ENCODE measurements around the gene GTPBP1. TPM values are rescaled to one million over a fixed set of nuclear protein-coding genes. Genes with fewer than 3 reads are reported as not detected.

Gene GTPBP1
- total RNA-seq (2014; rRNA removed; shearing (Covaris generic)) = 53.8 and 54.9 TPM in 2 replicates

DNA sequence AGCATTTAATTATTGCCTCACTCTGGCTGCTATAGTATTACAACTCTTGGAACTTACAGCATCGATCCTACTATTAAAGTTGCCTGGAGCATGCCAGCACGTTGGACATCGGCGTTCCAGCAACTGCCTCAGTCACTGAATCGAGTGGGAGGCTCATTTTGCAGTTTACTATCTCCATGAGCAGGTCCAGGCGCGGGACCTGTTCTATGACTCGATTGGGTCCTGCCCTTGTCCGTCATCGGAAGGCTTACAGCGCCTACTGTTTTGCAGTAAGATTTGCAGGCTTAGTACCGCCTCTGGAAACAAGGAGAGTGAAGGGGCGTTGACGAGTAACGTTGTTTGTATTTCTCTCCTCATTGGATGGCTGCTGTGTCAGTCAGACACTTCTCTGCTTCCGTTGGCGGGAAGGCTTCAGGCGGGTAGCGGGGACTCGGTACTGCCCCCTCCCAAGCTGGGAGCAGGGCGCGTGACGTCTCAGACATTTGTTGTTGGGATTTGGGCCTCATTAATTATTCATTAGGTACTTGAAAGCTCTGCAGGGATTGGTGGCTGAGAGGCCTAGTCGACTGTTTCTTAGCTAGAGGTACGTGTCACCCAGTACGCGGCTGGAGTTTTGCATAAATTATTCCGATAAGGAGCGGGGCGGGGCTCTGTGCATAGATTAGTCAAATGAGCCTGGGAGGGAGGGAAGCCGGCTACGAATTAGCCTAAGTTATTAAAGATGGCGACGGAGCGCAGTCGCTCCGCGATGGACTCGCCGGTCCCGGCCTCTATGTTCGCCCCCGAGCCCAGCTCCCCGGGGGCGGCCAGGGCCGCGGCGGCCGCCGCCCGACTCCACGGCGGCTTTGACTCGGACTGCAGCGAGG, at the start of gene GTPBP1:
Gene GTPBP1, plus strand, starts transcription at position 710 of the 866 bp plus-strand sequence. Its CDS starts 12 bp downstream, at position 722.
- DNase-seq (ENCODE audit: low spot score) = peak; percentile 98

DNA sequence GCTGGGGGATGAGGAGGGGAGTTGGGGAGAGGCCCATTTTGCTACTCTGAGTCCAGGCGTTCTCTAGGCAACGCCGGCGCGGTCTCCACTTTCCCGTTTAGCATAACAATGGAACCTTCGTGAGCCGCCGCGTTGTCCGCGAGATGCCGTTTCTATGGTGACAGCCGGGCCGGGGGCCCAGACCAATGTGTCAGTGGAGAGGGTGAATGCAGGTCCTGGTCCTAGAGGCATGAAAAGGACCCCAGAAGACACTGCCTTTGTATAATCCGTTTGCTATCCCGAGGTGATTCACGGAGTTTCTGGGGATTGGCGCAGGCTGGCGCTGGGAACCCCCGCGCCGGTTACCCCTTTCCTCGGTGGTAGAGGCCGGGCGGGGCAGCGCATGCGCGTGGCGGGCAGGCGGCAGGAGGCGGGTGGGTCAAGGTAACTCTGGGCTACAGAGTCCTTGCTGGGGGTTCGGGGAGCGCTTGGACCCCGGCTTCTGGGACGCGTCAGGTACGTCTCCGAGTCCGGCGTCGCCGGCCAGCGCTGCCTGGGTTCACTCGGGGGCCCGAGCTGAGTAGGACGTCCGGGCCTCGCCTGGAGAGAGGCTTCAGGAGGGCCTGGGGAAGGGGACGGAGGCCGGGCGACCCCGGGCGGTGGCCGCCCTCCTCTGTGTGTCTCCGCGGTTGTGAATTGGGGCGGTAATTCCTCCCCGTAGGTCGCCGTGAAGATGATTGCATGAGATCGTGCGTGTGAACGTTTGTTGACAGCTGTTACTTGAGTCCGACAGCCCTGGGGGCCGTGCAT, 49.3 kb upstream of the GTPBP1 start, which contains the start of the genes CBY1 and FAM227A:
Gene CBY1, plus strand, starts transcription at position 383 of the 789 bp plus-strand sequence. CDS start 11,417 bp downstream, outside the sequence.
Gene FAM227A, minus strand, starts transcription at position 137 of the 789 bp plus-strand sequence. CDS start 6,224 bp downstream, outside the sequence.
- DNase-seq (ENCODE audit: low spot score) = peak; percentile 91

DNA sequence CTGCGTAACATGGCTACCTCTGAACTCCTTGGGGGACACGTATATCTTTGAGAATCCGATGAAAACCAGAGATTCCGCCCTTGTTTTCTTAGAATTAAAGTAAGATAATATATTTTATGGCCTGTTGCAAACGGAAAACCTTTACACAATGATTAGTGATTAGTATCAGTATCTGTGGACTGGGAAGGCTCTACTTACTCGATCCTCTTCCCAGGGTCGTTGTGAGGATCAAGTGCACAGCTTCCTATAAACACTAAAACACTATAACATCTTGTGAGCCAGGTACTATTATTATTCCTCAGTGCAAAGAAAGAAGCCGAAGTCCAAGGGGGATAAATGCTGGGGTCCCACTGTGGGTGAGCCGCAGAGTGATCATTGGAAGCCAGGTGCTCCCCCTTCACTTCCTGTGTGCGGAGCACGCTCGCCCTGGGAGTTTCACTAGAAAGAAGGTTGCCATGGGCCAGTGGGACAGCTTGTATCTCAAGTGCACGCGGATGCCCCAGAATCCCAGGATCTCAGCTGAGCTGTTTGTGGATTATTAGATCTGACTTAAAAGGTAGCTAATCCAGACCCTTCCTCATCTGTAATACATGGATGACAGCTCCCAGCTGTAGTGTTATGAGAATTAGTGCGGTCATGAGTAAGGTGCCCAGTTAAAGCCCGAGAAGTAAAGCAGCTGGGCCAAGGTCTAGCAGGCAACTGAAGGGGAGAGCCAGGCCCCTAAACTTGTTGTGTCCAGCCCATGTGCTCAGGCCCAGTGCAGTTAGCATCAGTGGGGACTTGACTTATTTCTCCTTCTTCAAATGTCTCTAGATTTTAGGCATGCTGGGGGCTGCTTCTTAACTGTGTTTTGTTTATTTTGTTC, 48.5 kb upstream of the GTPBP1 start:
- peak; percentile 59 for DNase-seq (ENCODE audit: low spot score)

DNA sequence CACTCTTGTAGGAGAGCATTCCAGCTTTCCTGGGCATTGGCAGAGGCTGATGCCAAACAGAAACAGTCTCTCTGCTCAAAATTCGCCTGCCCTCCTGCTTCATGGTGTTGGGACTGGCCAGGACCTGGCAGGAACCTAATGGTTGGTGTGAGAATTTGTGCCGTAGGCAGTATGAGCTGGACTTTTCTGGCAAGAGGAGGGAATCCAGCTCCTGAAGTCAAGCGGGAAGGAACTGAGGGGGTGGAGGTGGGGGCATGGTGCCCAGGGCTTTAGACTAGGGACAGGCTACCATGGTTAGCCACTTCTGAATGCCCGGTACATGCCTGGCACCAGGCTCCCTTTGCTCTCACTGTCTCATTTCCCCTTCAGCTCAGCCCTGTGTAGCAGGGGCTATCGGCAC, 30.9 kb upstream of the GTPBP1 start:
- DNase-seq (ENCODE audit: low spot score) = no peak

DNA sequence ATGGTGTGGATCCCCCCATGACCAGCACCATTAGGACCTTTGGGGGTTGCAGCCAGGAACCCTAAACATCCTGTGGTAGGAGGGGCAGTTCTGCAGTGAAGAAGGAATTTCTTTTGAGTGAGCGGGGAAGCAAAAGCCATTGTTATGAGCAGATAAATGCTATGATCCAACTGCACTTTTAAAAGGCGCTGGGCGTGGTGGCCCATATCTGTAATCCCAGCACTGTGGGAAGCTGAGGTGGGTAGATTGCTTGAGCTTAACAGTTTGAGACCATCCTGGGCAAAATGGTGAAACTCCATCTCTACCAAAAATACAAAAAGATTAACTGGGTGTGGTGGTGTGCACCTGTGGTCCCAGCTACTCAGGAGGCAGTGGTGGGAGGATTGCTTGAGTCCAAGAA, 29.9 kb upstream of the GTPBP1 start:
- no peak for DNase-seq (ENCODE audit: low spot score)

DNA sequence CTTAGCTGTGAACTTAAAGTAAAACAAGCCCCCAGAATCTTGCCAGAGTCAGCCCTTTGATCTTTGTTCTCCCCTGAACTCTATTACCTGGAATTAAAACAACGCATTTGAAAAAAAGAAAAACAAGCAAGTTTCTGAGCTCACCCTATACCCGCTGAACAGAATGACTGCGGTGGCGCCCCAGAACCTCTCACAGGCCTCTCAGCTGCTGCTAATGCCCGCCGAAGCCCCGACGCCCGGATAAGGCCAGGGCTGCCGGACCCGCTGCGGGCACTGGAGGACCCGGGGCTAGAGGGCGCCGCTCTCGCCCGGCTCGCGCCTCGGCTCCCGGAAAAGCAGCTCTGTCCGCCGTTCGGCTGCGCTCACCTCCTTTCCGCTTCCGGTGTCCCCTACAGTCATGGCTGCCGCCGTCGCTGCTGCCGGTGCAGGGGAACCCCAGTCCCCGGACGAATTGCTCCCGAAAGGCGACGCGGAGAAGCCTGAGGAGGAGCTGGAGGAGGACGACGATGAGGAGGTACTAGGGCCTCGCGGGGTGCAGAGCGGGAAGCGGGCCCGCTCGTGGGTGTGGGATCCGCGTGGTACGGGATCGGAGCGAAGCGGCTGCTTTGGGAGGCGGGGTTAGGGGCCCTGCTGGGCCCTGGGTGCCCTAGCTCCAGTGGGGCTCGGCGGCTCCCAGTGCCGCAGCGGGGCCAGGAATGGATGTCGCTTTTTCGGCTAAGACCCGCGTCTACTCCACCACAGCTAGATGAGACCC, 24.0 kb upstream of the GTPBP1 start, which contains the start of gene TOMM22:
Gene TOMM22, plus strand, starts transcription at position 376 of the 754 bp plus-strand sequence. Its CDS starts 22 bp downstream, at position 398.
- DNase-seq (ENCODE audit: low spot score) = peak; percentile 84

DNA sequence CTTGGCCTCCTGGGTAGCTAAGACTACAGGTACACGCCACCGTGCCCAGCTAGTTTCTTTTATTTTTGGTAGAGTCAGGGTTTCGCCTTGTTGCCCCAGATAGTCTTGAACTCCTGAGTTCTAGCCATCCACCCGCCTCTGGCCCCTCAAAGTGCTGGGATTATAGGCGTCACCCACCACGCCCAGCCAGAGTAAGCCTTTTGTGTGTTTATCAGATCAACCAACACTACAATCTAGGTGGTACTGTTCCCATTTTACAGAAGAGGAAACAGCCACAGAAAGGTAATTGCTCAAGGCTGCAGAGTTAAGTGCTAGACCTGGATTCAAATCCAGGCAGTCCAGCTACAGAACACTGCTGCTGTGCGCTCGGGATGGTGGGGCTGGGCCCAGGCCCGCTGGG, 20.8 kb upstream of the GTPBP1 start:
- DNase-seq (ENCODE audit: low spot score) = no peak

DNA sequence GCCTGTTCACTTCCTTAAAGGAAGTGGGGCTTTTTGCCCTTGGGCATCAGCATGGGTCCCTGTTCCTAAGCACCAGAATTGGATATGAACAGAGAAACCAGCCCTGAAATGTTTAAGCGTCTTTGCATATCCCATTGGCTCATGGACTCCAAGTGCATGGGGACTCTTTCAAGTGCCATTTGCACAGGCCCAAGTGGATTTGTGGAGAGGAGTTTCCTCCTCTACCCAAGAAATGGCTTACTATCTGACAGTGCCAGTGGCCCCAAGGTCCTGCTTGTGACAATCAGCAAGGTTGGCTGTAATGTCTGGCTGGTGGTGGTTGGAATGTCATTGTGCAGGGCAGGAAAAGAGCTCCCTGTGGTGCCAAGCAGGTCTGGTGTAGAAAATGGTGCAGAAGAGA, 20.0 kb upstream of the GTPBP1 start:
- no peak for DNase-seq (ENCODE audit: low spot score)

DNA sequence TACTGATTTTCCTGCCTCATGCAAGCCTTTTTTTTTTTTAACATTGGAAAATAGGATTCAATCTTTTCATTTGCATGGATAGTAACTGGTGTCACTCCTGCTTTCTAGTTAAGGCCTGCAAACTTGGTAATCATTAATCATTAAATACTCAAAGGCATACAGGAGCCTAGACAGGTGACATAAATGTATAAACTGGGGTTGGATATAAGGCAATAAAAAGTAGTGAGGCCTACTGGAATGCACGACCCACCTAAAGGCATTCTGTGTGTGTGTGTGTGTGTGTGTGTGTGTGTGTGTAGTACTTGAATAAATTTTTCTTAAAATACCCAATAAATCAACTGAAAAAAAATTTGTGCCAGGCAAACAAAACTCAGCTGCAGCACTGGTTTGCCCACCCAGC, 16.1 kb upstream of the GTPBP1 start:
- no peak for DNase-seq (ENCODE audit: low spot score)

DNA sequence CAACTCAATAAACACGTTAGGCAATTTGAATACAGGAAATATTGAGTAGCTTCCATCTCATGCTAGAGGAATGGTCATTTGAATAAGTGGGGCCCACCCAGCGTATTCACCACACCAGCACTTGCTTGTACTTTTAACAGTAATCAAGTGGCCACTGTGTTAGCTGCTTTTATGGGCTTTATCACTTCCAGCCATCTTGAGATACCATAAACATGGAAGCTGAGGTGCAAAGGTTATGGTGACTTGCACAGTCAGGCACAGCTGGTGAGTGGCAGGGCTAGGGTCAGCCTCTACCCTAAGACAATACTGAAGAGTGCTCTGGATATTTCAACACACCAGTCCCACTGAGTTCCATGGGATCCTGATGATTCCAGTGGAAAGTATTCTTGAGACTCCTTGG, 11.7 kb upstream of the GTPBP1 start:
- DNase-seq (ENCODE audit: low spot score) = peak; percentile 60

DNA sequence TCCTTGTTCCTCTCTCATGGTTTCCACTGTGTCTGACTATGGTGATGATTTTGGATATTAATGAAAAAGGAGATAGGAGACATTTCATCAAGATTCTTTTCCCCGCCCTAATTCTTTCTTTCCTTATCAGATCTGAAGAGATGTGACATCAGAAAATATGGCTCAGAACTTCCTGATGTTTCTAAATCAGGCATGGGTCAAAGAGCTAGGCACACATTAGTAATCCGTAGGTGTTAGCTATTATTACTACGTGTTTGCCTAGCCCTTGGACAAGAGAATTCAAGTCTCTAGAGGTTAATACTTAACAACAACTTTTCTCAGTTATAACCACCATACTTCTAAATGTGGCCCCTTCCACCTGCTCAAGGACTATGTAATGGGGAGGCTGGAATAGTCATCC, 10.8 kb upstream of the GTPBP1 start:
- peak; percentile 61 for DNase-seq (ENCODE audit: low spot score)

DNA sequence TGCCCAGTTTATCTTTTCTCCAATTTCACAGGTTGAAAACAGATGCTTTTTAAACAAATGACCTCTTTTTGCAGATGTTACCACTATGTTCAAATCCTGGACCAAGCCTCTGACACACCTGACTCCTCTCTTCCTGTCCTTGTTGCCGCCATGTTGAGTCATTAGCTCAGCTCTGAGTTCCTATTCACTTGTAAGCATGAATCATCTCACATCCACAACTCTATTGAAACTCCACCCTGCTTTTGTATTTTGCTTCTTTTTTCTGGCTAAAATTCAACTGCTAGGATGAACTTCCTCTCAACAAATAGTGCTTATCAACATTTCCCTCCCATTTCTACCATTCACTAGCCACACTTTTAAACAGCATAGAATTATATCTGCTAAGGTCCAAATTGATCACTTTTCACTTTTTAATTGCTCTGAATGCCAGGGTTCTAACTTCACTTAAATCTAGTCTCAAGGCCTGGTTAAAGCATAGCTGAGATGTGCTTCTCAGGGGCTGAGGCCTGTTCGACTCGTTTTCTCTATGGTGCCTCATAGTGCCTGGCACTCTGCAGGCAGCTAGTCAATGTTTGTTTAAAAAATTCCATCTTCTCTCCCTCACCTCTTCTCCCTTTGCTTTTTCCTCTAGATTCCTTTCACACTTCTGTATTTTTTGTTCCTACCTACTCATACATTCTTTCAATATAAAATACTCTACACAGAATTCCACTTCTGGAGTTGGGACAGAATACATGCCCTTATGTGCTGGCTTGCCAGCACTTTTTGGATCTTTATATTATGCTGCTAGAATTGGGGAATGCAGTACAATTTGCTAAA, 8.9 kb upstream of the GTPBP1 start:
- peak; percentile 61 for DNase-seq (ENCODE audit: low spot score)

DNA sequence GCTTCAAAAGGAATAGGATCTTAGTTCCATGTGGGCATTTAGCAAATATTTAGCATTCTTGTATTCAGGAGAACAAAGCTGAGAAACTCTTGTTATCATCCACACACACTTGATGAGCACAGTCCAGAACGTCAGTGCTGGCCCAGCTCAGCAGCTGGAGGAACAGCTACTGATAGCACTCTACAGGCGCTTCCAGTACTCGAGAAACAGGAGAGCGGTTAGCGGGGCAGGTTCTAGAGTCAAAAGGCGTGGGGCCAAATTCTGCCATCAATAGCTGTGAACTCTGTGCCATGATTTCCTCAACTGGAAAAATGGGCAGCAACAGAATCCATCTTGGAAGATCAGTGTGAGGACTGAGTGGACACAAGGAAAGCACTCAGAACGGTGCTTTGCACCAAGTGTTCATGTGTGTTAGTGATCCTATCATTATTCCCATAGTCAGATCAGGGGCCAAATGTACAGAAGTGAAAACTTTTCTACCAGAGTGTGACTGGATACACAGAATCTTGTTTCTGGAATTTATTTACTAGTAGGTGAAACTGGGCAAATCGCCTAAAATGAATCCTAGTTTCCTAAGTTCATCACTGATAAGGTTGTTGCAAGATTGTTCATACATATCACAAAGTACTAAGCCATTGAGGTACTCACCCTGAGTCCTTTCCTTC, 8.2 kb upstream of the GTPBP1 start:
- DNase-seq (ENCODE audit: low spot score) = peak; percentile 41

DNA sequence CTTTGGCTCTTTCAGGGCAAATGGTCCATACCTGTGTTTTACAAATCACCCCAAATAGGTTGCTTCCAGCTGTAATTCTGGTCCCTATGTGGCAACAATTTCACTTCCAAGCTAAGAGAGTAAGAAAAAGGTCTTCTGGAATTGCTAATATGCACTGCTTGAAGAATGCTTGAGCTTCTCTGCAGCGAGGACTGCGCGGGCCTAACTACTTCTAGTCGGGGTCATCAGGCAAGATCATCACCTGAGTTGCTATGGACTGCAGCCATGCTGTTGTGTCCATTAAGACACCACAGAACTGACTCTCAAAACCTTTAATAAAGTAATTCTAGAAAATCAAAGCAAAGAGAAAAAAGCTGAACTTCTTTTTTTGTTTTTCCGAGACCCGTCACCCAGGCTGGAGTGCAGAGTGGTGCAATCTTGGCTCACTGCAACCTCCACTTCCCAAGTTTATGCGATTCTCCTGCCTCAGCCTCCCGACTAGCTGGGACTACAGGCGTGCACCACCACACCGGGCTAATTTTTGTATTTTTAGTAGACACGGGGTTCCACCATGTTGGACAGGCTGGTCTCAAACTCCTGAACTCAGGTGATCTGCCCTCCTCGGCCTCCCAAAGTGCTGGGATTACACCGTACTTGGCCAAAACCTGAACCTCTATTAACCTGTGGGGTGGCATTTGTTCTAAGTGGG, 7.2 kb upstream of the GTPBP1 start:
- DNase-seq (ENCODE audit: low spot score) = no peak

DNA sequence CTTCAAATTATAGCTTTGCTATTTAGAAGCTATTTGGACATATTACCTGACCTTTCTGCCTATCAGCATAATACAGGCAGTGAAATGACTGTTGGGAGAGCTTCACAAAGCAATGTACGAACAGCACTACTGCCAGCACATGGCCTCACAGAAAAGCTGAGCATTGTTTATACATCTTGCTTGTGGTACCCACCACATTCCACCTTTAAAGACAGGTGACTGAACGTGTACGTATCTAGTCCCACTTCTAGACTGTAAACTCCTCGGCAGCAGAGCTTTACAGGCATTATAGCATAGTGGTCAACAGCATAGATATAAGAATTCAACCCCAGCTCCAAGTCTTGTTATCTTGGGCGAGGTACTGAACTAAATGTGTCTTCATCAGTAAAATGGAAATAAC, 6.6 kb upstream of the GTPBP1 start:
- DNase-seq (ENCODE audit: low spot score) = peak; percentile 38

DNA sequence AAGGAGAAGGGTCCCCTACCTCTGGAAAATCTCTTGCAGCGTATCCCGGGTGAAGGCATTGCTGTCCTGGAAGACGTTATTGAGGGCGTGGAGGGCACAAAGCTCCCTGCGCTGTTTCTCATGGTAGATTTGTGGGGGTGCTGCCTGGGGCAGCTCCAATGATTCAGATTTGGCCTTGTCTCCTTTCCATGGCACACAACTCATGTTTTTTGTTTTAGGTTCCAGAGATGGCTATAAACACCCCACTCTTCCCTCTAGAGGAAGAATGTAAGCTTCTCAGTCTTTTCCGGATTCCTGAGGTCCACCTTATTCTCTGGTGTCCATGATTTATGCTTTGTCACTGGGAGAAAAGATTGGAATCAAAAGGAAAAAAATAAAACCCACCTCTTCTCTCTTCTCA, 6.0 kb upstream of the GTPBP1 start:
- no peak for DNase-seq (ENCODE audit: low spot score)

DNA sequence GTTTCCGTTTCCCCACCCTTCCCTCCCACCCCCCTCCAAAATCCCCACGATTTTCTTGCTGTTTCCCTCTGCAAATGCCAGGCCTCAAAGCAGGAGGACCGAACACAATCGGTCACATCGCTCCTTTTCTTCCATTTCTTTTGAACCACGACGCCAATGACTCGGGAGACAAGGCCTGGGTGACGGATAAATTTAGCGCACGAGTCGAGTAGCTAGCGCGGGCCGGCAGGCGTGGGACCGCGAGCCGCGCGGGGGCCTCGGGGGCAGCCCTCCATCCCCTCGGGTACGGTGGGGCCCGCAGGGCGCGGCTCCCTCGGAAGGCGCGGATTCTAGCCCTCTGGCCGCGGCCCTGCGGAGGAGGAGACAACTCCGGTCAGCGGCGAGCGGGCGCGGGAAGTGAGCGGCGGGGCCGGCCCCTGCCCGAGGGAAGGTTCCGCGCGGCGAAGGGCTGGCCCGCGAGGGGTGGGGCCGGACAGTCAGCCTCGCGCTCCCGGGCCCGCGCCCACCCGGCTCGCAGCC, 5.4 kb upstream of the GTPBP1 start:
- DNase-seq (ENCODE audit: low spot score) = peak; percentile 38
